ENCODE data around the gene KAT5. TPM values are rescaled to one million over a fixed set of nuclear protein-coding genes. Genes with fewer than 3 reads are reported as not detected.
"Not testable (repeated sequence)": the region's sequence is repeated elsewhere in the genome, so short reads cannot be mapped to it uniquely, and the experiment has no call there.

The KAT5 gene
- total RNA-seq, 2 experiments from 2014 or later = 79.9 to 97.1 TPM

- no peaks in the 10 kb centered on the region for H3K79me2 ChIP-seq (ENCODE audit: insufficient read depth, low read depth, low read length)
- no TSS peak for BruUV-seq (replicated peaks)
- POLR2A ChIA-PET = no interaction called here
- peaks cover 6% of the 10 kb centered on the region for H3K4me1 ChIP-seq (ENCODE audit: insufficient read depth, low read length, poor library complexity, severe bottlenecking)
- H3K4me3 ChIP-seq (ENCODE audit: low read depth, low read length, poor library complexity, severe bottlenecking) = no peak overlapping the region
- H3K27ac ChIP-seq (ENCODE audit: low read depth, low read length, poor library complexity, severe bottlenecking) = no peak overlapping the region
- no peaks in the 10 kb centered on the region for H3K9me2 ChIP-seq (ENCODE audit: insufficient read depth, low read length)
- no peak for TF ChIP-seq EZH2phosphoT487 (IDR thresholded peaks at IDR 0.05; ENCODE audit: borderline replicate concordance, low read depth, low read length)
- TF ChIP-seq CTCF (conservative IDR thresholded peaks at IDR 0.05; ENCODE audit: low read length) = no peak
- no peaks in the 10 kb centered on the region for H3K36me3 ChIP-seq (ENCODE audit: insufficient read depth, low read length)
- H2AFZ ChIP-seq (ENCODE audit: low read length) = no peak overlapping the region
- CTCF ChIA-PET (ENCODE audit: unreplicated experiment) = no interaction called here
- no peaks in the 10 kb centered on the region for H3K9me3 ChIP-seq (ENCODE audit: low read length)
- intact Hi-C loops (cut with micrococcal nuclease; ENCODE audit: unreplicated experiment) = no loop called here
- DNase-seq (ENCODE audit: low spot score) = no peak
- no peaks in the 10 kb centered on the region for H4K20me1 ChIP-seq (ENCODE audit: insufficient read depth, low read length)
- no peak overlapping the region for H3K4me2 ChIP-seq (ENCODE audit: low read length)
Observed at GRCh38 chr11:65703846-65704245, 8.2 kb upstream of the KAT5 start.

- DNase-seq (ENCODE audit: low spot score) = peak; percentile 82
- peak overlapping the region; percentile 30; the same call in 1 of the 2 replicates for H3K4me2 ChIP-seq (ENCODE audit: low read length)
- H4K20me1 ChIP-seq (ENCODE audit: insufficient read depth, low read length); H3K27ac ChIP-seq (ENCODE audit: low read depth, low read length, poor library complexity, severe bottlenecking); H3K79me2 ChIP-seq (ENCODE audit: insufficient read depth, low read depth, low read length); CTCF ChIA-PET (ENCODE audit: unreplicated experiment); H3K36me3 ChIP-seq (ENCODE audit: insufficient read depth, low read length); H3K4me3 ChIP-seq (ENCODE audit: low read depth, low read length, poor library complexity, severe bottlenecking); POLR2A ChIA-PET; H3K9me3 ChIP-seq (ENCODE audit: low read length); BruUV-seq (replicated peaks); H3K9me2 ChIP-seq (ENCODE audit: insufficient read depth, low read length): not testable (repeated sequence)
- peak overlapping the region; percentile 74; the same call in 1 of the 2 replicates for H2AFZ ChIP-seq (ENCODE audit: low read length)
- peaks cover 16% of the 10 kb centered on the region for H3K4me1 ChIP-seq (ENCODE audit: insufficient read depth, low read length, poor library complexity, severe bottlenecking)
- peak; percentile 74 for TF ChIP-seq CTCF (conservative IDR thresholded peaks at IDR 0.05; ENCODE audit: low read length)
- intact Hi-C loops (cut with micrococcal nuclease; ENCODE audit: unreplicated experiment) = loop anchor here (1.0 to 5.0 kb wide), 2 partner anchors 79 to 112 kb away; no protein-coding TSS in a partner anchor
Observed at GRCh38 chr11:65706303-65706763, 5.7 kb upstream of the KAT5 start.

DNA sequence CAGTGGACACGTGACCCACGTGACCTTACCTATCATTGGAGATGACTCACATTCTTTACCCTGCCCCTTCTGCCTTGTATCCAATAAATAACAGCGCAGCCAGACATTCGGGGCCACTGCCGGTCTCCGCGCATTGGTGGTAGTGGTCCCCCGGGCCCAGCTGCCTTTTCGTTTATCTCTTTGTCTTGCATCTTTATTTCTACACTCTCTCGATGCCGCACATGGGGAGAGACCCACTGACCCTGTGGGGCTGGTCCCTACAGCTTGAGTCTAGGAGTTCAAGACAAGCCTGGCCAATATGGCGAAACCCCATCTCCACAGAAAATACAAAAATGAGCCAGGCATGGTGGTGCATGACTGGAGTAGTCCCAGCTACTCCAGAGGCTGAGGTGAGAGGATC, 5.0 kb upstream of the KAT5 start:
- H3K9me2 ChIP-seq (ENCODE audit: insufficient read depth, low read length); H2AFZ ChIP-seq (ENCODE audit: low read length); H4K20me1 ChIP-seq (ENCODE audit: insufficient read depth, low read length); DNase-seq (ENCODE audit: low spot score); H3K79me2 ChIP-seq (ENCODE audit: insufficient read depth, low read depth, low read length); H3K4me3 ChIP-seq (ENCODE audit: low read depth, low read length, poor library complexity, severe bottlenecking); H3K27ac ChIP-seq (ENCODE audit: low read depth, low read length, poor library complexity, severe bottlenecking); H3K36me3 ChIP-seq (ENCODE audit: insufficient read depth, low read length); POLR2A ChIA-PET; CTCF ChIA-PET (ENCODE audit: unreplicated experiment); H3K9me3 ChIP-seq (ENCODE audit: low read length); H3K4me2 ChIP-seq (ENCODE audit: low read length); BruUV-seq (replicated peaks): not testable (repeated sequence)
- intact Hi-C loops (cut with micrococcal nuclease; ENCODE audit: unreplicated experiment) = loop anchor here (5.0 kb wide), 1 partner anchor 80 kb away; no protein-coding TSS in a partner anchor
- H3K4me1 ChIP-seq (ENCODE audit: insufficient read depth, low read length, poor library complexity, severe bottlenecking) = peaks cover 19% of the 10 kb centered on the region
